ENCODE measurements around the gene RHOC.

Gene RHOC

GRCh38 chr1:112718691-112719418 is 11.9 kb upstream of the RHOC start:
- FAIRE-seq: no peak
- peak; percentile 60 for DNase-seq (ENCODE audit: insufficient read length, low spot score)

GRCh38 chr1:112717263-112717873 is 10.4 kb upstream of the RHOC start:
- FAIRE-seq (no peak), DNase-seq (ENCODE audit: insufficient read length, low spot score) (no peak)

GRCh38 chr1:112716133-112716720 is 9.3 kb upstream of the RHOC start:
- FAIRE-seq: no peak
- DNase-seq (ENCODE audit: insufficient read length, low spot score): peak; percentile 76

GRCh38 chr1:112715264-112716053 is 8.5 kb upstream of the RHOC start, which contains the start of gene PPM1J:
TSS of gene PPM1J (minus strand) at chr1:112715332. CDS start at chr1:112715301, 31 bp downstream.
- no peak for FAIRE-seq
- DNase-seq (ENCODE audit: insufficient read length, low spot score): peak; percentile 69

- DNase-seq (ENCODE audit: insufficient read length, low spot score) (no peak), FAIRE-seq (no peak)
Measured at GRCh38 chr1:112714313-112715263, 7.7 kb upstream of the RHOC start.

GRCh38 chr1:112713466-112714312 is 6.8 kb upstream of the RHOC start:
- no peak for FAIRE-seq
- no peak for DNase-seq (ENCODE audit: insufficient read length, low spot score)

GRCh38 chr1:112712701-112713128 is 5.8 kb upstream of the RHOC start:
- FAIRE-seq: no peak
- no peak for DNase-seq (ENCODE audit: insufficient read length, low spot score)

- no peak for FAIRE-seq
- DNase-seq (ENCODE audit: insufficient read length, low spot score): no peak
Measured at GRCh38 chr1:112712191-112712590, 5.3 kb upstream of the RHOC start.

- FAIRE-seq (no peak), DNase-seq (ENCODE audit: insufficient read length, low spot score) (no peak)
Measured at GRCh38 chr1:112711670-112712069, 4.7 kb upstream of the RHOC start.

- no peak for DNase-seq (ENCODE audit: insufficient read length, low spot score)
- FAIRE-seq: no peak
Measured at GRCh38 chr1:112711041-112711440, 4.1 kb upstream of the RHOC start.

GRCh38 chr1:112710586-112710985 is 3.7 kb upstream of the RHOC start:
- FAIRE-seq (no peak), DNase-seq (ENCODE audit: insufficient read length, low spot score) (no peak)

GRCh38 chr1:112710159-112710558 is 3.2 kb upstream of the RHOC start:
- no peak for FAIRE-seq

GRCh38 chr1:112708489-112708888 is 1.6 kb upstream of the RHOC start:
- FAIRE-seq: no peak
- no peak for DNase-seq (ENCODE audit: insufficient read length, low spot score)

More at GRCh38 chr1:112710159-112710558, 3.2 kb upstream of the RHOC start:
- no peak for DNase-seq (ENCODE audit: insufficient read length, low spot score)

GRCh38 chr1:112708002-112708448 is 1.1 kb upstream of the RHOC start:
- FAIRE-seq (no peak), DNase-seq (ENCODE audit: insufficient read length, low spot score) (no peak)

GRCh38 chr1:112707221-112708001 is 484 bp upstream of the RHOC start:
- peak; percentile 75 for DNase-seq (ENCODE audit: insufficient read length, low spot score)
- FAIRE-seq: no peak

GRCh38 chr1:112704934-112705627 is 1.8 kb downstream of the RHOC start:
- DNase-seq (ENCODE audit: insufficient read length, low spot score): peak; percentile 85
- no peak for FAIRE-seq

- DNase-seq (ENCODE audit: insufficient read length, low spot score) (no peak), FAIRE-seq (no peak)
Measured at GRCh38 chr1:112704391-112704933, 2.5 kb downstream of the RHOC start.
